T-helper 2 cell (primary cell): ENCODE results near the gene MED4.
A peak's percentile ranks its signal among the peaks of the same experiment; 100 is the strongest.
"Not testable (repeated sequence)": the region's sequence is repeated elsewhere in the genome, so short reads cannot be mapped to it uniquely, and the experiment has no call there.

Source experiments
- DNase-seq, 5 experiments: peaks; one replicate each; pipeline versions ENCODE4 v3.0.0 to v3.0.0-alpha.2; 2012 to 2022

MED4 gene

GRCh38 chr13:48094404-48094780 lies 512 bp downstream of the MED4 start:
- peak in 1 of 5 experiments; percentile 11 for DNase-seq

- DNase-seq, result no peak
These were observed 1.3 kb downstream of the MED4 start for GRCh38 chr13:48093588-48093987.

- DNase-seq, result no peak
These were observed 8.6 kb downstream of the MED4 start for GRCh38 chr13:48086272-48086671.

- no peak for DNase-seq
These were observed 13.2 kb downstream of the MED4 start for GRCh38 chr13:48081739-48082138.

GRCh38 chr13:48078251-48078656 lies 16.6 kb downstream of the MED4 start:
- peak in 1 of 5 experiments; percentile 75 for DNase-seq

- no peak for DNase-seq
These were observed 20.9 kb downstream of the MED4 start for GRCh38 chr13:48074006-48074405.

GRCh38 chr13:48072787-48073186 lies 22.1 kb downstream of the MED4 start:
- no peak for DNase-seq

GRCh38 chr13:48072304-48072703 lies 22.6 kb downstream of the MED4 start:
- no peak for DNase-seq

- no peak for DNase-seq
These were observed 24.0 kb downstream of the MED4 start for GRCh38 chr13:48070942-48071341.

- DNase-seq, result no peak
These were observed 25.3 kb downstream of the MED4 start for GRCh38 chr13:48069573-48069972.

GRCh38 chr13:48068952-48069351 lies 26.0 kb downstream of the MED4 start:
- no peak for DNase-seq

GRCh38 chr13:48068036-48068435 lies 26.9 kb downstream of the MED4 start:
- DNase-seq, result peak in 1 of 5 experiments; percentile 24

- peak in 1 of 5 experiments; percentile 85 for DNase-seq
These were observed 28.5 kb downstream of the MED4 start for GRCh38 chr13:48066310-48066989.

- not testable (repeated sequence) for DNase-seq
These were observed 35.0 kb downstream of the MED4 start for GRCh38 chr13:48059951-48060350.

- DNase-seq, result not testable (repeated sequence)
These were observed 36.4 kb downstream of the MED4 start for GRCh38 chr13:48058536-48058935.

- DNase-seq, result peak in 1 of 5 experiments; percentile 37
These were observed 39.2 kb downstream of the MED4 start for GRCh38 chr13:48055712-48056111.

- DNase-seq, result no peak
These were observed 40.3 kb downstream of the MED4 start for GRCh38 chr13:48054601-48055000.

- DNase-seq, result no peak
These were observed 44.4 kb downstream of the MED4 start for GRCh38 chr13:48050550-48050949.

GRCh38 chr13:48043789-48044503 lies 51.0 kb downstream of the MED4 start:
- peak in 1 of 5 experiments; percentile 68 for DNase-seq

GRCh38 chr13:48042894-48043293 lies 52.0 kb downstream of the MED4 start:
- DNase-seq, result no peak

- no peak for DNase-seq
These were observed 54.0 kb downstream of the MED4 start for GRCh38 chr13:48040896-48041295.

GRCh38 chr13:48040049-48040448 lies 54.9 kb downstream of the MED4 start:
- DNase-seq, result no peak

GRCh38 chr13:48038761-48039160 lies 56.1 kb downstream of the MED4 start:
- peak in 1 of 5 experiments; percentile 14 for DNase-seq
